SK-N-SH treated with all-trans-retinoic acid at 6 μM for 48 hours (cell line): ENCODE data around the gene ZNF410.

Source experiments
- CREB5 ChIP-seq: fragments of 250-450 bp; sonication (Bioruptor Pico); IDR thresholded peaks from 2 replicates; pipeline ENCODE4 v1.5.1; 2020; ENCODE audit warnings: low read depth, mild to moderate bottlenecking, moderate library complexity
- PATZ1 ChIP-seq: fragments of 250-450 bp; sonication (Bioruptor Pico); IDR thresholded peaks from 2 replicates; pipeline ENCODE4 v1.8.0; 2020; ENCODE audit warnings: mild to moderate bottlenecking, moderate library complexity, borderline replicate concordance
- RARB ChIP-seq: fragments of 250-450 bp; sonication (Bioruptor Pico); IDR thresholded peaks from 2 replicates; pipeline ENCODE4 v1.8.0; 2021; ENCODE audit warnings: mild to moderate bottlenecking, moderate library complexity
- SNAI2 ChIP-seq: fragments of 250-450 bp; sonication (Bioruptor Pico); IDR thresholded peaks from 2 replicates; pipeline ENCODE4 v1.5.0; 2020; ENCODE audit warnings: mild to moderate bottlenecking, moderate library complexity
- TSHZ2 ChIP-seq: fragments of 250-450 bp; sonication (Bioruptor Pico); IDR thresholded peaks from 2 replicates; pipeline ENCODE4 v1.5.0; 2020; ENCODE audit warnings: mild to moderate bottlenecking, moderate library complexity

- TF ChIP-seq CREB5 (CRISPR knock-in tag) = no peak
- no peak for TF ChIP-seq RARB (CRISPR knock-in tag)
- no peak for TF ChIP-seq TSHZ2 (CRISPR knock-in tag)
- no peak for TF ChIP-seq PATZ1
- no peak for TF ChIP-seq SNAI2
These were observed 26.6 kb downstream of the ZNF410 start for GRCh38 chr14:73913256-73913655.
